Neural cell (in vitro differentiated cells): ENCODE measurements around the gene ARHGDIB. TPM values are rescaled to one million over a fixed set of nuclear protein-coding genes. Genes with fewer than 3 reads are reported as not detected.

Experiments used
- H2AFZ ChIP-seq: fragments of 200-600, 300-800 bp; sonication (generic), shearing (Covaris generic); 2 replicates; pipeline ENCODE4 v1.6.0; 2014; ENCODE audit warnings: low read depth, mild to moderate bottlenecking, antibody characterized with exemption, low read length, moderate library complexity
- H3F3A ChIP-seq: fragments of 200-600 bp; shearing (Covaris generic); 2 replicates; pipeline ENCODE4 v1.6.1; 2016; ENCODE audit warnings: mild to moderate bottlenecking, moderate library complexity, mixed read lengths, antibody characterized with exemption, low read length; ENCODE audit not compliant: insufficient read depth, poor library complexity, severe bottlenecking
- H3K27ac ChIP-seq: fragments of 200-600, 300-800 bp; sonication (generic), shearing (Covaris generic); 2 replicates; pipeline ENCODE4 v1.5.1; 2014; ENCODE audit warnings: mild to moderate bottlenecking, low read length, moderate library complexity
- H3K27me3 ChIP-seq: fragments of 300-800, 200-600 bp; sonication (generic), shearing (Covaris generic); 2 replicates; pipeline ENCODE4 v1.6.0; 2014; ENCODE audit warnings: mild to moderate bottlenecking, low read depth, low read length, moderate library complexity; ENCODE audit not compliant: insufficient read depth
- H3K36me3 ChIP-seq: fragments of 300-800, 200-600 bp; sonication (generic), shearing (Covaris generic); 2 replicates; pipeline ENCODE4 v1.5.1; 2014; ENCODE audit warnings: mild to moderate bottlenecking, antibody characterized with exemption, low read length, moderate library complexity; ENCODE audit not compliant: insufficient read depth
- H3K4me2 ChIP-seq: fragments of 300-800, 200-600 bp; sonication (generic), shearing (Covaris generic); 2 replicates; pipeline ENCODE4 v1.6.0; 2014; ENCODE audit warnings: mild to moderate bottlenecking, low read length
- H3K4me3 ChIP-seq: fragments of 300-800, 200-600 bp; sonication (generic), shearing (Covaris generic); 2 replicates; pipeline ENCODE4 v1.5.1; 2014; ENCODE audit warnings: mild to moderate bottlenecking, low read length, moderate library complexity
- H3K79me2 ChIP-seq: fragments of 200-600 bp; shearing (Covaris generic); replicated peaks from 2 replicates; pipeline ENCODE4 v1.6.0; 2014; ENCODE audit warnings: mild to moderate bottlenecking, low read length, moderate library complexity; ENCODE audit not compliant: insufficient read depth
- H3K9ac ChIP-seq: fragments of 300-800, 200-600 bp; sonication (generic), shearing (Covaris generic); 2 replicates; pipeline ENCODE4 v1.6.1; 2016; ENCODE audit warnings: mild to moderate bottlenecking, low read length, mixed read lengths
- H3K9me2 ChIP-seq: fragments of 200-600 bp; shearing (Covaris generic); 2 replicates; pipeline ENCODE4 v1.6.1; 2016; ENCODE audit warnings: mild to moderate bottlenecking, low read length, mixed read lengths; ENCODE audit not compliant: insufficient read depth
- H3K9me3 ChIP-seq: fragments of 200-600, 300-800 bp; sonication (generic), shearing (Covaris generic); 2 replicates; pipeline ENCODE4 v1.6.1; 2016; ENCODE audit warnings: mild to moderate bottlenecking, mixed run types, low read length, moderate library complexity, mixed read lengths
- H4K20me1 ChIP-seq: fragments of 200-600 bp; shearing (Covaris generic); 2 replicates; pipeline ENCODE4 v1.6.1; 2016; ENCODE audit warnings: mild to moderate bottlenecking, mixed run types; ENCODE audit not compliant: insufficient read depth
- CTCF ChIP-seq: fragments of 450-650 bp; IDR thresholded peaks from 2 replicates; pipeline ENCODE4 v1.5.1; 2014; ENCODE audit warnings: antibody characterized with exemption, mild to moderate bottlenecking, moderate library complexity; ENCODE audit not compliant: poor library complexity, severe bottlenecking
- EP300 ChIP-seq: fragments of 450-650 bp; conservative IDR thresholded peaks from 2 replicates; pipeline ENCODE4 v1.6.1; 2014; ENCODE audit warnings: antibody characterized with exemption, mild to moderate bottlenecking, moderate library complexity; ENCODE audit not compliant: poor library complexity, severe bottlenecking
- EZH2 ChIP-seq: fragments of 200-600, 300-800 bp; shearing (Covaris generic), sonication (generic); IDR thresholded peaks from 2 replicates; pipeline ENCODE4 v1.6.1; 2014; ENCODE audit warnings: antibody characterized with exemption, low read length, borderline replicate concordance, mild to moderate bottlenecking; ENCODE audit not compliant: insufficient read depth, poor library complexity, severe bottlenecking
- MXI1 ChIP-seq: fragments of 450-650 bp; conservative IDR thresholded peaks from 2 replicates; pipeline ENCODE4 v1.6.1; 2014; ENCODE audit warnings: antibody characterized with exemption, mild to moderate bottlenecking; ENCODE audit not compliant: poor library complexity, severe bottlenecking
- POLR2AphosphoS5 ChIP-seq: IDR thresholded peaks from 2 replicates; pipeline ENCODE4 v1.6.1; 2012
- RAD21 ChIP-seq: fragments of 450-650 bp; conservative IDR thresholded peaks from 2 replicates; pipeline ENCODE4 v1.6.1; 2014; ENCODE audit warnings: antibody characterized with exemption, mild to moderate bottlenecking, moderate library complexity
- REST ChIP-seq: IDR thresholded peaks from 2 replicates; pipeline ENCODE4 v1.6.1; 2012; ENCODE audit warnings: borderline replicate concordance
- SMC3 ChIP-seq: fragments of 450-650 bp; conservative IDR thresholded peaks from 2 replicates; pipeline ENCODE4 v1.6.1; 2014; ENCODE audit warnings: antibody characterized with exemption, mild to moderate bottlenecking, moderate library complexity; ENCODE audit not compliant: poor library complexity
- TAF1 ChIP-seq: IDR thresholded peaks from 2 replicates; pipeline ENCODE4 v1.6.1; 2012; ENCODE audit warnings: low read depth
- polyA plus RNA-seq: library from polyadenylated mRNA; depleted of rRNA; stranded (reverse); fragments of >200 nt; gene quantifications from 2 replicates; pipeline ENCODE4 v1.2.3, GENCODE V29; 2014

The ARHGDIB gene
- polyA plus RNA-seq, 1 donor from 2014 or later: 7.7 TPM

- Histone ChIP-seq H3F3A (no peaks in the 10 kb centered on the region), H3K9me3 (no peaks in the 10 kb centered on the region), H3K9ac (no peak overlapping the region), H3K4me3 (no peak overlapping the region), H3K9me2 (no peaks in the 10 kb centered on the region), H4K20me1 (no peaks in the 10 kb centered on the region), H3K4me2 (no peak overlapping the region), H3K27me3 (no peaks in the 10 kb centered on the region), H3K36me3 (no peaks in the 10 kb centered on the region), H2AFZ (no peak overlapping the region), H3K79me2 (no peaks in the 10 kb centered on the region), H3K27ac (no peak overlapping the region)
- TF ChIP-seq SMC3 (no peak), REST (no peak)
These were observed 9.1 kb upstream of the ARHGDIB start for GRCh38 chr12:14970473-14970872.

- no peak overlapping the region for H3K4me2 ChIP-seq
- H3K79me2 ChIP-seq: no peaks in the 10 kb centered on the region
- no peaks in the 10 kb centered on the region for H3K9me3 ChIP-seq
- no peaks in the 10 kb centered on the region for H4K20me1 ChIP-seq
- no peaks in the 10 kb centered on the region for H3K27me3 ChIP-seq
- TF ChIP-seq CTCF (no peak), SMC3 (no peak), MXI1 (no peak), POLR2AphosphoS5 (no peak), RAD21 (no peak), REST (no peak), TAF1 (no peak), EP300 (no peak), EZH2 (no peak)
- no peaks in the 10 kb centered on the region for H3K9me2 ChIP-seq
- H2AFZ ChIP-seq: no peak overlapping the region
- no peak overlapping the region for H3K9ac ChIP-seq
- no peak overlapping the region for H3K4me3 ChIP-seq
- no peaks in the 10 kb centered on the region for H3F3A ChIP-seq
- no peak overlapping the region for H3K27ac ChIP-seq
- no peaks in the 10 kb centered on the region for H3K36me3 ChIP-seq
These were observed 7.1 kb upstream of the ARHGDIB start for GRCh38 chr12:14968478-14968877.
